Erythroblast (primary cell): ENCODE measurements around the gene ZSWIM5.

Experiments used
- DNase-seq, 2 experiments: peaks; one replicate each; lab custom pipeline; 2025; lab: John Stamatoyannopoulos, UW
- GATA1 ChIP-seq: IDR thresholded peaks from 2 replicates; pipeline ENCODE4 v1.6.1; 2011; ENCODE audit warnings: low read depth, mild to moderate bottlenecking, control low read depth, low read length, moderate library complexity
- POLR2A ChIP-seq: IDR thresholded peaks from 2 replicates; pipeline ENCODE4 v1.6.1; 2011; ENCODE audit warnings: mild to moderate bottlenecking, low read length

Gene ZSWIM5

DNA sequence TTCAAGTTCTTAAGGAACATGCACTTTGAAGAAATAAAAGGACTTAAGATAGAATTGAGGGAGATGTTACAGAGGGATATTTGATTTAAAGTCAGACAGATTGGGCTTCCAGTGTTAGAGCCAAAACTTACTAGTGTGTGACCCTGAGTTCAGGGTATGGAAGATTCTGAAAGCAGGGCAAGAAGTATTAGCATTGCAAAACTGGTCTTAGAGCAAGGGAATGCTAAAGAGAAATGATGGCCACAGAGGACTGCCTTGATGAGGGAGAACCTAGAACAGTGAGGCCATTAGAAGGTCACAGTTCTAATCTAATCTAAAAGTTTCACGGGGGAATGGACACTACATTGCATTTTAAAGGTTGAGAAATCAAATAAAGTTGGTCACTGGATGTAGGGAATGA lies 148.9 kb downstream of the ZSWIM5 start:
- no peak for DNase-seq
- no peak for TF ChIP-seq GATA1

DNA sequence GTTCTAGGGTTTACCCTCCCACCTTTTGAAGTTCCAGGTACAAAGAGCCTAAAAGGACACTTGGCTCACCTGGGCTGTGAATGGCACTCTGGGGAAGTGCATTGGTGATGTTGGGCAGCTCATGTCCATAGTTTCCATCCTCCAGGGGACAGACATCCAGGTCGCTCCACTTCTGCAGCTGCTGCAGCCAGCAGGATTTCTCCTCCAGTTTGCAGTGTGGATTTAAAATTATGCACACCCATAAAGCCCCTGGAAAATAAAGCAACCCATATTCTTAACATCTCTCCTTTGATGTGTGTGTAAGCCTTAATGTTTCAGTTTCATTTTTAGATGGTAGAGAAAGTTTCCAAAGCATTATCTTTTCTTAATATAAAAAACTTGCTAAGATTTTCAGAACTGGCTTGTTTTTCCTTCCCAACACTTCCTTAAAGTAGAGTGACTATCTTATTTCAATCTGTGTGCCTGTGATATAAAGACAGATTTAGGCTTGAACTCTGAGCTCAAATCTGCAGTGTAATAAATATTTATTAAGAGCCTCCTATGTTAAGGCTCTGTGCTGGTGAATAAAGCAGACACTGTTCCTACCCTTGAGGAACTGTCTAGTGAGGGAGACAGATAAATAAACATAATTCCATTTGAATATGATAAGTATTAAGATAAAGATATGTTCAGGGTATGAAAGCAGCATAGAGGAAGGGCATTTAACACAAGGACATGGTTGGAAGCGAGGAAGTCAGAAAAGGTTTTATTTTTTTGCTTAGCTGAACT lies 155.2 kb downstream of the ZSWIM5 start:
- DNase-seq, result no peak
- no peak for TF ChIP-seq POLR2A
- no peak for TF ChIP-seq GATA1

DNA sequence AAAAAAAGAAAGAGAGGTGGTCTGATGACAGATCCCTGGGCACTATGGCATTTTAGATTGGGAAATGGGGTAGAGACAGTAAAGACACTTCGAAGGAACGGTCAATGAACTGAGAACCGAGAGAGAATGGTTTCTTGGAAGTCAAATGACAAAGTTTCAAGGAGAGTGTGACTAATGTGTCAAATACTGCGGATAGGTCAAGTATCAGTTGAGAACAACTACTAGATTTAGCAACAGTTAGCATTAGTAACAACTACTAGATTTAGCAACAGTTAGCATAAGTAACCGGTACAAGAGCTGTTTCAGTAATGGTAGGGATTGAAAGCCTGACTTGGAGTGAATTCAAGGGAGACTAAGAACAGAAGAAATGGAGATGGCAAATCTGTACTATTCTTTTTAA lies 159.4 kb downstream of the ZSWIM5 start:
- no peak for TF ChIP-seq POLR2A
- no peak for TF ChIP-seq GATA1
- DNase-seq, result no peak

DNA sequence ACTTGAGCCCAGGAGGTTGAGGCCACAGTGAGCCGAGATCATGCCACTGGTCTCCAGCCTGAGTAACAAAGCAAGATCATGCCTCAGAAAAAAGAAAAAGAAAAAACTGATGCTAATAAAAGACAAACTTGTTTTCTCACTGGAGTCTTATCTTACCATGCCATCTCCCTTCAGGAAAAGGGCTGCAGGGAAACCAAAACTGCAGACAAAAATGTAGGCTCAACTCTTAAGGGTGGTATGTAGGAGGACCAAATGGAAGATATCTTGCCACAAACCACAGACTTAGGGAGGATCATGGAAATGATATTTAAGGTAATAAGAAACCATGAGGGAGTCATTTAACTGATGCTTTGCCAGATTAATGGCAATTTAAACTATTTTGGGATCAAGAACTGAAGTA lies 161.5 kb downstream of the ZSWIM5 start:
- TF ChIP-seq POLR2A (no peak), GATA1 (no peak)
- no peak for DNase-seq

DNA sequence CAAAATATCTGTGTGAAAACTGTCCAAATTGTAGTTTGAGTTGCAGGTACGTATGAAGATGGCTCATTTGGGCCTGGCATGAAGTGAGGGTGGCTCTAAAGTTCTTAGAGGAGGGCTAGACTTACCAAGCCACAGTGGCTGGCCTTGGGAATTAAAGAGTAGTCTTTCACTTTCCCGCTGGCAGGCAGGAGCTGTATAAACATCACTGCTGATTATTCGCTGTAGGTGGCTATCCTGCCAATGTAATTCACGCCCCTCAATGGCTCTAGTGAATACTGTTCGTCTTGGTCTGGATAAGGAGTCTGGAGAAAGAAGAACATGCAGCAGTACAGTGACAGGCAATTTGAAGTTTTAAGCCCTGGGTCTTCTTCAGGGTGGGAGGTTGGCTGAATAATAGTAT lies 163.3 kb downstream of the ZSWIM5 start:
- DNase-seq, result no peak
- no peak for TF ChIP-seq GATA1
- TF ChIP-seq POLR2A, result no peak

DNA sequence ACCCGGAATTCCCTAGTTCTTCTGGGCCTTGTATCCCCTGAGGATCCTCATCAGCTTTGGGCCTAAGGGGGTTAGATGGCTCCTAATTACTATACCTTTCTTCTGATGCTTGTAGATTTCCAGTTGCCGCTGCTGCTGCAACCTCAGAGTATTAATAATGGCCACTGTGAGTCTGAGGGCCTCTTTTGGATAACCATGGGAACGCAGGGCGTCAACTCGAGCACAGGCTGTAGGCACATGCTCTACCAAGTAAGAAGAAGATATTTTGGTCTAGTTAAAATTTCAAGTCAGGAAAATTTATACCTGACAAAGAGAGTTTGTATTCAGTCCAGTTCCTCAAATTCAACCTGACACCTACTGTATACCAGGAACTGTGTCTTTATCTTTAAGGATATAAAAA lies 166.1 kb downstream of the ZSWIM5 start:
- TF ChIP-seq POLR2A (no peak), GATA1 (no peak)

DNA sequence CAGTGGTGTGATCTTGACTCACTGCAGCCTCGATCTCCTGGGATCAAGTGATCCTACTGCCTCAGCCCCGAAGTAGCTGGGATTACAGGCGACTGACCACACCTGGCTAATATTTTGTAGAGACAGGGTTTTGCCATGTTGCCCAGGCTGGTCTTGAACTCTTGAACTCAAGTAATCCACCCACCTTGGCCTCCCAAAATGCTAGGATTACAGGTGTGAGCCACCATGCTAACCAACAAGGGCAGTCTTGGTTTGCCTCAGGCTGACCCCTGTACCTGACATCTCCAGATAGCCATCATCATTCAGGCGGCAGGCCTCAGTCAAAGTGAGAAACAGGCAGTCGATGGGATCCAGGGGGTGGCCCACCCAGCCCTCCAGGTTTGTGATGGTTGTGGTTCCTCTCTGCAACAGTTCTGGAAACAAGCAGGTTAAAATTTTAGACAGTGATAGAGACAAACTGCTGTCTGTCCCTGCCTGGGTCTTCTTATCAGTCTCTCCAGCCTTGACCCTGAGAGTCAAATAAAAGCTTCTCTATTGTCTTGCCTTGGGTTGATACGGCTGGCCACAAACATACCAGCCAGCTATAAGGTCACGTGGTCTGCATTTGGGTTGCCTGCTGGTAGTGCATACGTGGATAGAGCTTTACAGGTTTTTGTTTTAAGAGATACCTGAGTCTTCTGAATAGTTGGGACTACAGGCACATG lies 167.6 kb downstream of the ZSWIM5 start:
- DNase-seq, result peak; percentile 69 to 91
- no peak for TF ChIP-seq POLR2A
- TF ChIP-seq GATA1, result peak; percentile 48

More for the DNA sequence above, 166.1 kb downstream of the ZSWIM5 start:
- no peak for DNase-seq

DNA sequence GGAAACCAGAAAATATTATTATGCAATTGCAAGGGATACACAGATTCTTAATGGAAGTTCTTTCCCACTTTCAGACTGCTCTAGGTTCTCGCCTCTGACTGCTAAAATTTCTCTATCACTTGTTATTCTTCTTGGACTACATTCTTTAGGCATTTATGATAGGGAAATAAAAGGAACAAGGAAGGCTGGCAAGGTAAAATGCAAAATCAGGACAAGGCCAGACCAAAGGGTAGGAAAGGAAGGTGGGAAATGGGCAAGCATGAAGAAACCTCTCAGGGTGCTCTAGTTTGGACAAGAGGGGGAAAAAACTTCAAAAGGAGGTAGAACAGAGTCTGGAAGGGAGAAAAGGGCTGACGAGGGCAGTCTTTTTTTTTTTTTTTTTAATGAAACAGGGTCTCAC lies 168.2 kb downstream of the ZSWIM5 start:
- no peak for DNase-seq
- TF ChIP-seq GATA1, result no peak
- TF ChIP-seq POLR2A, result no peak

DNA sequence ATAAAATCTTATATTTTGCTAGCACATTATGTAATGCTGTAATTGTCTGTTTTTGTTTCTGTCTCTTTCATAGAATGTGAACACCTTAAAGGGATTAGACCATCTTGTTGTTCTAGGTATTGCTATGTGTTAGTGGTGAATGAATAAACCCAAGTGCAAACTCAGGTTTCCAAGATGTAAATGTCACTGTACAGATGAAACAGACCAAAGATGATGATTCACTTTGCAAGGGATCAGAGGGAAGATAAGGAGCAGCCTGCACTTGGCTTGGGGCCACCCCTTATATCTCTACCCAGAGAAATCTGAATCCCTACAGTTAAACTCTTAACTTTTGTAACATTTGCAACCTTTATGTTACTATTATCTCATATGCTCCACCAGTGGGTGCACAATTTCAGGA lies 168.9 kb downstream of the ZSWIM5 start:
- TF ChIP-seq POLR2A (no peak), GATA1 (peak; percentile 44)
- DNase-seq, result peak; percentile 86 to 87

DNA sequence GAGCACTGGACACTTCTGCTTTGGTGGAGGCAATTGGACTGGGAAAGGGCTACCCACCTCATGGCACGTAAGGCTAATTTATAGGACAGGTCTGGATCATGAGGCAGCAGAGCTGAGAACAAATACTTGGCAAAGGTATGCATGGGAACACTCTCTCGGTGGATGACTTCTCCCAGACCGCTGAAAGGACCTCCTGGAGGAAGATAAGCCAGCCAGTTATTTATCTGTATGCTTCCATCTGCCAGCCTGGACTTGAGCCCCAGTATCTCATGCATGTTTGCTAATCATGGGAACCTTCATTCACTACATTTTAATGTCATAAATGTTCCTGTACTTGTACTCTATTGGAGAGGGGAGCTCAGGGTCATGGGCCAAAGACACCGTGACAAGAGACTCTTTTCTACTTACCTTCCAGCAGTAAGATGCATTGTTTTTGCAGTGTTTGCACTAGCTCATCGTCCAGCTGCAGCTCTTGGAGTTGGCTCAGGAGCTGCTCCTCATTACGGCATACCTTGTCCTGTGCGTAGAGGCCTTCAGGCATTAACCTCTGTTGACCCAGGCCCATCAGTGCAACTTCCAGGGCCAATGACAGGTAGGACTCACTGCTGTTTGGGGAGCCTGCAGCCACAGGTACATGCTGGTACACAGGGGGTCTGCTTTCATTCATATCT lies 170.6 kb downstream of the ZSWIM5 start:
- DNase-seq, result peak; percentile 85 to 92
- TF ChIP-seq GATA1 (peak; percentile 87), POLR2A (no peak)

DNA sequence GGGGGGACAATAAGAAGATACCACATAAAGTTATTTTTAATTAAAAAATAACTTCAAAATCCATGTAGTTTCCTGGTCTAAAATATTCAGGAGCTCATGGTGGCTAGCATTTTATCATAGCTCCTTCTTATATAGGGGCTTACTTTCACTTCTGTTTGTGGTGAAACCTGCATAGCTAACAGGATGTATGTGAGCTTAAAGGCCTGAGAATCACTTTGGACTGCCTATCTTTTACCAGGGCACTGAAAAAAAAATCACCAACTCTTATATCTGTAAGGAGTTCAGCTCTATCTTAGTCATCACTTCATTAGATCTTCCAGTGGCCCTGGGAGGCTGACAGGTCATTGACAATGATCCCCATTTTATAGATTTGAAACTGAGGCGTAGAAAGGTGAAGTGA lies 173.0 kb downstream of the ZSWIM5 start:
- no peak for DNase-seq
- no peak for TF ChIP-seq GATA1
- no peak for TF ChIP-seq POLR2A

DNA sequence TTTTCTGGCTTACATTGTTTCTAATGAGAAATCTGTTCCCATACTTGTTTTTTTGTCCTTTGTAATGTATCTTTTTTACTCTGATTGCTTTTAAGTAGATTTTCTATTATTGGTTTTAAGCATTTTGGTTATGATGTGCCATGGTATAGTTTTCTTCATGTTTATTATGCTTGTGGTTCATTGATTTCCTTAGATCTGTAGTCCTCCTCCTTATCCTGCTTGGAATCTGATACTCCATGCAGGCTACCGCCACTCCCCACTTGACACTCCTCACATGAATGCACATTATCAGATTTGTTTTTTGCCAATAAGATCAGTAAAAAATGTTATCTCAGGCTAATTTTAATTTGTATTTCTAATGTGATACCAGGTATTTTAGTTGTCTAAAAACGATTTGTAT lies 173.6 kb downstream of the ZSWIM5 start:
- TF ChIP-seq POLR2A (no peak), GATA1 (no peak)
- no peak for DNase-seq

DNA sequence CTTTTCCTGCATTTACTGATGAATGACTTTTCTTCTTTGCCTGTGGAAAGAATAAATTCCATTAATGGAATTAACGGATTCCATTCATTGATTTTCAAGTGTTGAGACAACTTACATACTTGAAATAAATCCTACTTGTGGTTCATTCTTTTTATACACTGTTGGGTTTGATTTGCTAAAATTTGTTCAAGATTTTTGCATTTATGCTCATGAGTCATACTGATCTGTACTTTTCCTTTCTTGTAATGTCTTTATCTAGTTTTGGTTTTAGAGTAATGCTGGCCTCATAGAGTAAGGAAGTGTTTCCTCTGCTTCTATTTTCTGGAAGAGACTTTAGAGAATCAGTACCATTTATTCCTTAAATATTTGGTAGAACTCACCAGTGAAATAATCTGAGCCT lies 180.0 kb downstream of the ZSWIM5 start:
- DNase-seq, result no peak

DNA sequence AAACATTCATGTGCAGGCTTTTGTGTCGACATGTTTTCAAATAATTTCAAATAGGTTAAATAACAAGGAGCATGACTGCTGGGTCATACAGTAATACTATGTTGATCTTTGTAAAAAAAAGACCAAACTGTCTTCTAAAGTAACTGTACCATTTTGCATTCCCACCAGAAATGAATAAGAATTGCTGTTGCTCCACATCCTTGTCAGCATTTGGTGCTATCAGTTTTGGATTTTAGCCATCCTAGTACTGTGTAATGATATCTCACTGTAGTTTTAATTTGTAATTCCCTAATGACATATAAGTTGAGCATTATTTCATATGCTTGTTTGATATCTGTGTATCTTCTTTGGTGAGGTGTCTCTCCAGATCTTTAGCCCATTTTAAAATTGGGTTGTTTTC lies 182.7 kb downstream of the ZSWIM5 start:
- DNase-seq, result no peak
- TF ChIP-seq POLR2A (no peak), GATA1 (no peak)

More for the DNA sequence above, 180.0 kb downstream of the ZSWIM5 start:
- TF ChIP-seq GATA1 (no peak), POLR2A (no peak)
